Heart left ventricle (tissue), 16 donors: Measurements from ENCODE around the gene FERMT3. TPM values are rescaled to one million over a fixed set of nuclear protein-coding genes. Genes with fewer than 3 reads are reported as not detected.

ENCODE experiments used
- ATAC-seq, 4 donors: fragments of 200-7000 bp; cut with Tn5 transposase; one replicate each; pipeline ENCODE4 v1.9.1; 2020 to 2022; ENCODE audit warnings: moderate library complexity in 4 of 4, mild to moderate bottlenecking in 3 of 4, moderate number of reproducible peaks in 1 of 4
- DNase-seq, 5 donors: peaks; one replicate each; pipeline ENCODE4 v3.0.0-alpha.2; 2020
- H3K27ac ChIP-seq, 12 donors: fragments of 200-600 bp; sonication (generic) in 4 of 12; one replicate each; pipeline versions ENCODE4 v1.5.0 to v1.8.0; 2016 to 2022; ENCODE audit warnings: mild to moderate bottlenecking in 2 of 12
- H3K27me3 ChIP-seq, 9 donors: fragments of 200-600 bp; sonication (generic) in 2 of 9; one replicate each; pipeline versions ENCODE4 v1.5.1 to v1.8.0; 2016 to 2022; ENCODE audit warnings: mild to moderate bottlenecking in 3 of 9
- H3K36me3 ChIP-seq, 9 donors: fragments of 200-600 bp; sonication (generic) in 2 of 9; one replicate each; pipeline versions ENCODE4 v1.5.0 to v1.8.0; 2018 to 2022; ENCODE audit warnings: mild to moderate bottlenecking in 2 of 9
- H3K4me1 ChIP-seq, 12 donors: fragments of 200-600 bp; sonication (generic) in 4 of 12; one replicate each; pipeline versions ENCODE4 v1.5.0 to v1.8.0; 2016 to 2022; ENCODE audit warnings: mild to moderate bottlenecking in 3 of 12
- H3K4me3 ChIP-seq, 12 donors: fragments of 200-600 bp; sonication (generic) in 4 of 12; one replicate each; pipeline versions ENCODE4 v1.5.0 to v1.8.0; 2017 to 2022; ENCODE audit warnings: mild to moderate bottlenecking in 9 of 12, moderate library complexity in 4 of 12
- H3K9me3 ChIP-seq, 12 donors: fragments of 200-600 bp; sonication (generic) in 4 of 12; one replicate each; pipeline versions ENCODE4 v1.5.0 to v1.8.0; 2016 to 2022; ENCODE audit warnings: mild to moderate bottlenecking in 1 of 12
- POLR2A ChIP-seq, 2 donors: fragments of 450-650 bp; IDR thresholded peaks; one replicate each; pipeline ENCODE4 v1.6.1; 2017; ENCODE audit warnings: antibody characterized with exemption in 2 of 2, mild to moderate bottlenecking in 2 of 2, moderate library complexity in 2 of 2
- WGBS, 4 donors: extraction: QIAGEN DNeasy Blood & Tissue Kit in 2 of 4; methylation state at CpG; one replicate each; pipeline versions ENCODE4 v1.1.5 to v1.1.7; 2013 to 2018; 5-methylcytosine and 5-hydroxymethylcytosine counted together
- intact Hi-C, 10 donors: fragments of 100-400 bp; cut with DNase I; formaldehyde crosslinking; loops; one replicate each; pipeline versions ENCODE4 v1.11.1 to v1.14.2; 2022
- polyA plus RNA-seq, 2 donors: library from polyadenylated mRNA; stranded (reverse); fragments of 200-250 nt; gene quantifications; one replicate each; pipeline ENCODE4 v1.2.3, GENCODE V29; 2013
- total RNA-seq, 9 donors: library from RNA; depleted of rRNA in 2 of 9; stranded (reverse); fragments of >200 nt in 2 of 9; fragmentation: NEBNext Ultra II Directional in 3 of 9; extraction: Animal tissue kit (Norgen Biotek cat#: 25700) in 3 of 9; gene quantifications; one replicate each; pipeline versions ENCODE4 v1.1.0 to v1.2.4, GENCODE V29; 2016 to 2023
- TF ChIP-seq, protein P1 (sequence below), 12 donors: fragments of 200-600 bp; sonication (generic) in 4 of 12; IDR thresholded peaks; one replicate each; pipeline versions ENCODE4 v1.5.0 to v1.8.0; 2018 to 2022; ENCODE audit warnings: antibody characterized with exemption in 12 of 12, mild to moderate bottlenecking in 5 of 12
- donor health status: ischemic (EF 13 %, LVEDD 7.1; RV severe dilation, severe dysfunction).
- donor health status: healthy with polysubstance abuse.
- donor health status: DM: no; HTN: yes; CAD: no.
- donor health status: DM: no; HTN: no; CAD: no.
- donor health status: ischemic (EF 25% LVEDD 6.9; RV normal size, moderate dysfunction).
- donor health status: ischemic (EF 25% LVEDD 5.7; RV mildly dilated, moderate dysfunction).
- donor health status: healthy.
- donor health status: DM: yes; HTN: yes; CAD: no.
- donor health status: ischemic (EF 35%, LVEDD 5.7; RV mildly dilated, moderate dysfunction).
- donor health status: nonischemic (EF 11% LVEDD 7.7; RV severe dilation, severe dysfunction).
- donor health status: DM: yes; HTN: yes; CAD: no.
- donor health status: PGD.
- donor health status: ischemic (EF 29% LVEDD 5.4; RV normal size, mild dysfunction).
- donor health status: nonischemic (EF 23%, LVEDD 6.1; RV moderate dilation, normal function).

FERMT3 gene
- total and polyA plus RNA-seq, 11 donors = 2.8 to 71.5 (median 5.7) TPM

DNA sequence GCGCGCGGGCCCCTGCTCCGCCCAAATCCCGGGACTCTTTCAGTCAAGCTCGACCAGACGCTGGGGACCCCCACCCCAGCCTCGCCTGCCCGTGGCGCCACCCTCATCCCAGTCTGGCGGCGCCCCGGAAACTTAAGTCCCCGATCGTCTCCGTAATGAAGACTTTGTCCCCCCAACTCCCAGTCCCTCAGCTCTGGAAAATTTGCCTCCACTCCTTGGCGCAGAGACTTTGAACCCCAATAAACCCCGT lies 45.2 kb downstream of the FERMT3 start:
- H3K9me3 ChIP-seq = no peaks in the 10 kb centered on the region
- peak overlapping the region; percentile 62 to 100 (median 92) for H3K4me3 ChIP-seq
- H3K4me1 ChIP-seq = peaks cover 5 to 53% (median 33%) of the 10 kb centered on the region in 12 donors
- DNase-seq = peak in 1 of 5 donors; percentile 52
- H3K27ac ChIP-seq = peak overlapping the region in 11 of 12 donors; percentile 62 to 92 (median 79)
- WGBS, 4 donors = 0 to 1% (median 0%) methylated on average over 17 to 18 of the region's 18 CpGs
- no peaks in the 10 kb centered on the region for H3K27me3 ChIP-seq
- ATAC-seq = no peak
- H3K36me3 ChIP-seq = peaks cover 0 to 24% (median 18%) of the 10 kb centered on the region in 9 donors
- intact Hi-C loops = loop anchor here in 4 of 10 donors (1.0 to 10.0 kb wide), 6 partner anchors 17 to 53 kb away; partner anchors contain the start of genes CATSPERZ (in 3 of the 4) and ESRRA (in 1 of the 4)
- TF ChIP-seq POLR2A (IDR thresholded peaks at IDR 0.05) = no peak
- TF ChIP-seq, protein P1, sequence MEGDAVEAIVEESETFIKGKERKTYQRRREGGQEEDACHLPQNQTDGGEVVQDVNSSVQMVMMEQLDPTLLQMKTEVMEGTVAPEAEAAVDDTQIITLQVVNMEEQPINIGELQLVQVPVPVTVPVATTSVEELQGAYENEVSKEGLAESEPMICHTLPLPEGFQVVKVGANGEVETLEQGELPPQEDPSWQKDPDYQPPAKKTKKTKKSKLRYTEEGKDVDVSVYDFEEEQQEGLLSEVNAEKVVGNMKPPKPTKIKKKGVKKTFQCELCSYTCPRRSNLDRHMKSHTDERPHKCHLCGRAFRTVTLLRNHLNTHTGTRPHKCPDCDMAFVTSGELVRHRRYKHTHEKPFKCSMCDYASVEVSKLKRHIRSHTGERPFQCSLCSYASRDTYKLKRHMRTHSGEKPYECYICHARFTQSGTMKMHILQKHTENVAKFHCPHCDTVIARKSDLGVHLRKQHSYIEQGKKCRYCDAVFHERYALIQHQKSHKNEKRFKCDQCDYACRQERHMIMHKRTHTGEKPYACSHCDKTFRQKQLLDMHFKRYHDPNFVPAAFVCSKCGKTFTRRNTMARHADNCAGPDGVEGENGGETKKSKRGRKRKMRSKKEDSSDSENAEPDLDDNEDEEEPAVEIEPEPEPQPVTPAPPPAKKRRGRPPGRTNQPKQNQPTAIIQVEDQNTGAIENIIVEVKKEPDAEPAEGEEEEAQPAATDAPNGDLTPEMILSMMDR (IDR thresholded peaks at IDR 0.05) = no peak

GRCh38 chr11:64252003-64252872 lies 45.7 kb downstream of the FERMT3 start:
- WGBS, 4 donors = 12 to 20% (median 16%) methylated on average over 16 to 23 of the region's 23 CpGs
- H3K27ac ChIP-seq = peak overlapping the region in 11 of 12 donors; percentile 19 to 92 (median 79)
- no peaks in the 10 kb centered on the region for H3K27me3 ChIP-seq
- H3K9me3 ChIP-seq = no peaks in the 10 kb centered on the region
- H3K36me3 ChIP-seq = peaks cover 0 to 30% (median 23%) of the 10 kb centered on the region in 9 donors
- intact Hi-C loops = loop anchor here in 2 of 10 donors (5.0 to 10.0 kb wide), 2 partner anchors 50 to 53 kb away; partner anchors contain the start of genes CATSPERZ (in 2 of the 2) and ESRRA (in 1 of the 2)
- TF ChIP-seq POLR2A (IDR thresholded peaks at IDR 0.05) = no peak
- TF ChIP-seq, protein P1 (IDR thresholded peaks at IDR 0.05) = peak in 4 of 12 donors; percentile 11 to 31 (median 17)
- peak in 3 of 4 donors; percentile 4 to 43 (median 24) for ATAC-seq
- peak in 4 of 5 donors; percentile 58 to 70 (median 63) for DNase-seq
- peak overlapping the region; percentile 62 to 100 (median 92) for H3K4me3 ChIP-seq
- peaks cover 5 to 48% (median 31%) of the 10 kb centered on the region in 12 donors for H3K4me1 ChIP-seq

DNA sequence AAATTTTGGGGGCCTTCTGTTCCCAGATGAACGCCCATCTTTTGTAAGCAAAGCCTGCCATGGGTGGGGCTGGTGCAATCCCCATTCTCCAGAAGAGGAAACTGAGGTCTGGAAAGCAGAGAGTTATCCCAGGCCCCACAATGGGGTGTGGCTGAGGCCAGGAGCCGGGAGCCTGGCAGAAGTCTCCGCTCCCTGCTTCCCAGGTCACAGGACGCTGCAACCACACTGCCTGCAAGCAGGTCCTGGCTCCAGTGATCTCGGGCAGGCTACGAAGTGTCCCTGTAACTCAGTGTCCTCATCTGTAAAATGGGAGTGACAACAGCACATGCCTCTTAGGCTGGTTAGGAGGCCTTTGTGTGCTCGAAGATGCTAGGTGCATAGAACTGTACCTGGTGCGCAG lies 46.5 kb downstream of the FERMT3 start:
- peak overlapping the region in 3 of 12 donors; percentile 19 to 83 (median 79) for H3K27ac ChIP-seq
- ATAC-seq (no peak), DNase-seq (no peak)
- WGBS, 4 donors = 80 to 93% (median 81%) methylated on average over 5 to 8 of the region's 8 CpGs
- TF ChIP-seq POLR2A (IDR thresholded peaks at IDR 0.05) = no peak
- TF ChIP-seq, protein P1 (IDR thresholded peaks at IDR 0.05) = no peak
- peak overlapping the region in 7 of 12 donors; percentile 62 to 100 (median 94) for H3K4me3 ChIP-seq
- intact Hi-C loops = loop anchor here in 2 of 10 donors (5.0 to 10.0 kb wide), 2 partner anchors 49 to 52 kb away; partner anchors contain the start of genes CATSPERZ (in 2 of the 2) and ESRRA (in 1 of the 2)
- H3K4me1 ChIP-seq = peaks cover 5 to 42% (median 25%) of the 10 kb centered on the region in 12 donors
- H3K27me3 ChIP-seq = no peaks in the 10 kb centered on the region
- H3K36me3 ChIP-seq = peaks cover 0 to 38% (median 28%) of the 10 kb centered on the region in 9 donors
- H3K9me3 ChIP-seq = no peaks in the 10 kb centered on the region

- Histone ChIP-seq H3K4me3 (no peak overlapping the region), H3K27me3 (no peaks in the 10 kb centered on the region), H3K4me1 (peaks cover 5 to 41% (median 25%) of the 10 kb centered on the region in 12 donors), H3K9me3 (no peaks in the 10 kb centered on the region), H3K27ac (peak overlapping the region in 2 of 12 donors; percentile 9 to 19), H3K36me3 (peaks cover 0 to 42% (median 32%) of the 10 kb centered on the region in 9 donors)
- TF ChIP-seq POLR2A (IDR thresholded peaks at IDR 0.05) = no peak
- TF ChIP-seq, protein P1 (IDR thresholded peaks at IDR 0.05) = no peak
- intact Hi-C loops = loop anchor here in 2 of 10 donors (5.0 to 10.0 kb wide), 2 partner anchors 49 to 51 kb away; partner anchors contain the start of genes CATSPERZ (in 2 of the 2) and ESRRA (in 1 of the 2)
- WGBS, 4 donors = 49 to 57% (median 55%) methylated on average over 4 to 5 of the region's 5 CpGs
- ATAC-seq (peak in 1 of 4 donors; percentile 26), DNase-seq (no peak)
These were observed 47.0 kb downstream of the FERMT3 start for GRCh38 chr11:64253481-64253880.
